ENCODE results near the gene PLCB3. TPM values are rescaled to one million over a fixed set of nuclear protein-coding genes. Genes with fewer than 3 reads are reported as not detected.
A peak's percentile ranks its signal among the peaks of the same experiment; 100 is the strongest.

The PLCB3 gene
- total RNA-seq (2021; ENCODE audit: unreplicated experiment) (41.2 TPM), Bru-seq, nascent RNA (percentile 54 among the genes with signal in this experiment), BruChase-seq, experiment 1, labeled RNA remaining after a 2-hour chase (percentile 69 among the genes with signal in this experiment), BruChase-seq, experiment 2, labeled RNA remaining after a 6-hour chase (percentile 74 among the genes with signal in this experiment)
- polyA plus RNA-seq (2012; ENCODE audit: insufficient read length), result 55.5 TPM
- long read RNA-seq, full-length matches to known transcripts, result 14 of 38 reads
- long read RNA-seq, partial matches to known transcripts, result 15 of 38 reads
- long read RNA-seq, other reads (novel, unspliced or antisense), result 9 of 38 reads

DNA sequence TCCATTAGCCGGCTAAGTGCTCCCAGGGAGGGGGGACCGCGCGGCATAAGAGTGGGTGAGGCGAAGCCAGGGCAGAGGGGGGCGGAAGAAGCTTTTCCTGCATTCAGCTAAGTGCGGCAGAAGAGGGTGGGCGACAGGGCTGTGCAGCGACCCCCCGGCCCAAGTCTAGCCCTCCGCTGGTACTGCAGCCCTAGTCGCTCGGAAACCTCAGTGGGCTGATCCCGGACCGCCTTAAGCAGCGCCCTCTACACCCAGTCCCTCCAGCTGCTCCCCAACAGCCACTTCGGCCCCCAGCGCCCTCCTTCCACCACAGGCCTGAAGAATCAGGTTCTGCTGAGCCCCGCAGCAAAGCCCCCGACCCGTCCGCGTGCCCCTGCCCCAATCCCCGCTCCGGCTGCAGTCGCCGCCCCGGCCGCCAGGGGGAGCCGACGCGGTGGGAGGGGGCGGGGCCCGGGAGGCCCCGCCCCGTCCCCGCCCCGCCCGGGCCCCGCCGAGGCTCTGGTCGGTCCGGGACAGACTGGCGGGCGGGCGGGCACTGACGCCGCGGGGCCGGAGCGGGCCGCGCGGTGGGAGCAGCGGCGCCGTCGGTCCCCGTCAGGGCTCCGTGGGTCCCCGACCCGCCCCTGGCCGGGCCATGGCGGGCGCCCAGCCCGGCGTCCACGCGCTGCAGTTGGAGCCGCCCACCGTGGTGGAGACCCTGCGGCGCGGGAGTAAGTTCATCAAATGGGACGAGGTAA lies at the start of gene PLCB3:
Gene PLCB3 (plus strand): TSS at position 515 of the 737 bp plus-strand sequence. CDS start 120 bp downstream, at position 635.
- peak; percentile 67 for ATAC-seq
- Histone ChIP-seq H3K4me1 (ENCODE audit: control insufficient read depth, insufficient read depth, low read length) (peaks cover 41% of the 10 kb centered on the region), H3K9me3 (ENCODE audit: control insufficient read depth, insufficient read depth, low read depth, low read length) (no peaks in the 10 kb centered on the region), H3K27me3 (ENCODE audit: control insufficient read depth, insufficient read depth, low read length) (no peaks in the 10 kb centered on the region), H3K36me3 (ENCODE audit: control insufficient read depth, insufficient read depth, low read length) (0 out of 2 replicates have a peak, but pooled peaks cover 3% of the 10 kb centered on the region), H3K27ac (ENCODE audit: low read length) (peak within 1 kb of the TSS; percentile 89), H3K4me3 (ENCODE audit: low read depth in 2 of 2, low read length in 2 of 2) (peak within 1 kb of the TSS; percentile 84 to 90)
- CTCF ChIA-PET, result interaction anchor here (0.8 to 1.8 kb wide), 3 partner anchors 13 to 54 kb away, joined by 3 to 4 read pairs (median 4); no protein-coding TSS in a partner anchor
- DNase-seq (ENCODE audit: low read depth, low spot score), result no peak
- TF ChIP-seq SIN3A (IDR thresholded peaks at IDR 0.05; ENCODE audit: borderline replicate concordance, insufficient read depth, low read depth, low read length), result peak; percentile 44; the same call in 1 of the 2 replicates
- TF ChIP-seq, protein P1, sequence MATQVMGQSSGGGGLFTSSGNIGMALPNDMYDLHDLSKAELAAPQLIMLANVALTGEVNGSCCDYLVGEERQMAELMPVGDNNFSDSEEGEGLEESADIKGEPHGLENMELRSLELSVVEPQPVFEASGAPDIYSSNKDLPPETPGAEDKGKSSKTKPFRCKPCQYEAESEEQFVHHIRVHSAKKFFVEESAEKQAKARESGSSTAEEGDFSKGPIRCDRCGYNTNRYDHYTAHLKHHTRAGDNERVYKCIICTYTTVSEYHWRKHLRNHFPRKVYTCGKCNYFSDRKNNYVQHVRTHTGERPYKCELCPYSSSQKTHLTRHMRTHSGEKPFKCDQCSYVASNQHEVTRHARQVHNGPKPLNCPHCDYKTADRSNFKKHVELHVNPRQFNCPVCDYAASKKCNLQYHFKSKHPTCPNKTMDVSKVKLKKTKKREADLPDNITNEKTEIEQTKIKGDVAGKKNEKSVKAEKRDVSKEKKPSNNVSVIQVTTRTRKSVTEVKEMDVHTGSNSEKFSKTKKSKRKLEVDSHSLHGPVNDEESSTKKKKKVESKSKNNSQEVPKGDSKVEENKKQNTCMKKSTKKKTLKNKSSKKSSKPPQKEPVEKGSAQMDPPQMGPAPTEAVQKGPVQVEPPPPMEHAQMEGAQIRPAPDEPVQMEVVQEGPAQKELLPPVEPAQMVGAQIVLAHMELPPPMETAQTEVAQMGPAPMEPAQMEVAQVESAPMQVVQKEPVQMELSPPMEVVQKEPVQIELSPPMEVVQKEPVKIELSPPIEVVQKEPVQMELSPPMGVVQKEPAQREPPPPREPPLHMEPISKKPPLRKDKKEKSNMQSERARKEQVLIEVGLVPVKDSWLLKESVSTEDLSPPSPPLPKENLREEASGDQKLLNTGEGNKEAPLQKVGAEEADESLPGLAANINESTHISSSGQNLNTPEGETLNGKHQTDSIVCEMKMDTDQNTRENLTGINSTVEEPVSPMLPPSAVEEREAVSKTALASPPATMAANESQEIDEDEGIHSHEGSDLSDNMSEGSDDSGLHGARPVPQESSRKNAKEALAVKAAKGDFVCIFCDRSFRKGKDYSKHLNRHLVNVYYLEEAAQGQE (IDR thresholded peaks at IDR 0.05; ENCODE audit: insufficient read depth in 1 of 2, low read depth in 2 of 2, low read length in 1 of 2), result no peak
- TF ChIP-seq, protein P2, sequence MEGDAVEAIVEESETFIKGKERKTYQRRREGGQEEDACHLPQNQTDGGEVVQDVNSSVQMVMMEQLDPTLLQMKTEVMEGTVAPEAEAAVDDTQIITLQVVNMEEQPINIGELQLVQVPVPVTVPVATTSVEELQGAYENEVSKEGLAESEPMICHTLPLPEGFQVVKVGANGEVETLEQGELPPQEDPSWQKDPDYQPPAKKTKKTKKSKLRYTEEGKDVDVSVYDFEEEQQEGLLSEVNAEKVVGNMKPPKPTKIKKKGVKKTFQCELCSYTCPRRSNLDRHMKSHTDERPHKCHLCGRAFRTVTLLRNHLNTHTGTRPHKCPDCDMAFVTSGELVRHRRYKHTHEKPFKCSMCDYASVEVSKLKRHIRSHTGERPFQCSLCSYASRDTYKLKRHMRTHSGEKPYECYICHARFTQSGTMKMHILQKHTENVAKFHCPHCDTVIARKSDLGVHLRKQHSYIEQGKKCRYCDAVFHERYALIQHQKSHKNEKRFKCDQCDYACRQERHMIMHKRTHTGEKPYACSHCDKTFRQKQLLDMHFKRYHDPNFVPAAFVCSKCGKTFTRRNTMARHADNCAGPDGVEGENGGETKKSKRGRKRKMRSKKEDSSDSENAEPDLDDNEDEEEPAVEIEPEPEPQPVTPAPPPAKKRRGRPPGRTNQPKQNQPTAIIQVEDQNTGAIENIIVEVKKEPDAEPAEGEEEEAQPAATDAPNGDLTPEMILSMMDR (IDR thresholded peaks at IDR 0.05), result peak; percentile 97
- in situ Hi-C loops (cut with HindIII; ENCODE audit: low pct_unique_long_range_greater_than_20kb, low sequenced_read_pairs) (no loop called here), intact Hi-C loops (cut with micrococcal nuclease; ENCODE audit: unreplicated experiment) (no loop called here)
- POLR2A ChIA-PET, result no interaction called here
- BruUV-seq (replicated peaks), result no TSS peak

DNA sequence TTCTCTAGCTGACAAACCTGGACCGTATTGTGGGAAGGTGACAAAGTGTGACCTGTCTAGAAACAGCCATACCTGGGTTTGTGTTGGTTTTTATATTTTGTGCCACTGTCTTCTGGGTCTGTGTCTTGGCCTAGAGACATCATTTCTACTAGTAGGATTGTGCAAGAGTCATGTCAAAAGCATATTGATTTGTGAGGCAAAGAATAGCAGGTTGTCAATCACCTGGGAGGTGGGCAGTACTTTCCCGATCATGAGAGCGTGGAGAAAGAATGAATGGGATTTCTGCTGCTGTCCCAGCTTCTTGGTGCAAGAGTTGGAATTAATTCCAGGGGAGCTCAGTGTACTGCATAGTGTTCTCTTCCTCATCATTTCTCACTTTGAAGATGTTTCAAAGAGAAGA lies 49.8 kb upstream of the PLCB3 start:
- intact Hi-C loops (cut with micrococcal nuclease; ENCODE audit: unreplicated experiment), result no loop called here
- in situ Hi-C loops (cut with HindIII; ENCODE audit: low pct_unique_long_range_greater_than_20kb, low sequenced_read_pairs), result no loop called here
- H3K27me3 ChIP-seq (ENCODE audit: control insufficient read depth, insufficient read depth, low read length), result no peaks in the 10 kb centered on the region
- ATAC-seq (no peak), DNase-seq (ENCODE audit: low read depth, low spot score) (no peak)
- H3K4me1 ChIP-seq (ENCODE audit: control insufficient read depth, insufficient read depth, low read length), result no peaks in the 10 kb centered on the region
- TF ChIP-seq, protein P1 (IDR thresholded peaks at IDR 0.05; ENCODE audit: insufficient read depth in 1 of 2, low read depth in 2 of 2, low read length in 1 of 2), result no peak
- TF ChIP-seq POLR2AphosphoS5 (IDR thresholded peaks at IDR 0.05; ENCODE audit: low read depth, low read length) (no peak), SIN3A (IDR thresholded peaks at IDR 0.05; ENCODE audit: borderline replicate concordance, insufficient read depth, low read depth, low read length) (no peak), TCF7L2 (IDR thresholded peaks at IDR 0.05; ENCODE audit: low read depth, low read length) (no peak)
- TF ChIP-seq, protein P2 (IDR thresholded peaks at IDR 0.05), result no peak
- H3K27ac ChIP-seq (ENCODE audit: low read length), result no peak overlapping the region
- H3K4me3 ChIP-seq (ENCODE audit: low read depth in 2 of 2, low read length in 2 of 2), result no peak overlapping the region
- ChIA-PET POLR2A (no interaction called here), CTCF (interaction anchor here (0.6 kb wide), 1 partner anchor 366 kb away, joined by 6 read pairs; no protein-coding TSS in a partner anchor)
- no TSS peak for BruUV-seq (replicated peaks)
- no peaks in the 10 kb centered on the region for H3K9me3 ChIP-seq (ENCODE audit: control insufficient read depth, insufficient read depth, low read depth, low read length)
- peaks cover 43% of the 10 kb centered on the region for H3K36me3 ChIP-seq (ENCODE audit: control insufficient read depth, insufficient read depth, low read length)

Measured in Panc1 (cell line).